BLaER1 (cell line): ENCODE measurements around the gene RAB14.

Experiments used
- H3K27ac ChIP-seq: shearing (Covaris generic); formaldehyde crosslinking; 2 replicates; pipeline ENCODE4 v1.8.1; 2022
- H3K27me3 ChIP-seq: shearing (Covaris generic); formaldehyde crosslinking; 2 replicates; pipeline ENCODE4 v1.8.1; 2022
- H3K36me3 ChIP-seq: shearing (Covaris generic); formaldehyde crosslinking; 2 replicates; pipeline ENCODE4 v1.8.1; 2022
- H3K4me1 ChIP-seq: shearing (Covaris generic); formaldehyde crosslinking; 2 replicates; pipeline ENCODE4 v1.8.1; 2022
- H3K4me2 ChIP-seq: shearing (Covaris generic); formaldehyde crosslinking; 2 replicates; pipeline ENCODE4 v1.8.1; 2022
- H3K4me3 ChIP-seq: shearing (Covaris generic); formaldehyde crosslinking; 2 replicates; pipeline ENCODE4 v1.8.1; 2022
- H3K9ac ChIP-seq: shearing (Covaris generic); formaldehyde crosslinking; 2 replicates; pipeline ENCODE4 v1.8.1; 2022
- H3K9me3 ChIP-seq: shearing (Covaris generic); formaldehyde crosslinking; 2 replicates; pipeline ENCODE4 v1.8.1; 2022
- H4K20me1 ChIP-seq: shearing (Covaris generic); formaldehyde crosslinking; 2 replicates; pipeline ENCODE4 v1.8.1; 2022
- Cebpa-rat ChIP-seq: shearing (Covaris generic); IDR thresholded peaks from 2 replicates; pipeline ENCODE4 v1.8.1; 2022

The RAB14 gene

DNA sequence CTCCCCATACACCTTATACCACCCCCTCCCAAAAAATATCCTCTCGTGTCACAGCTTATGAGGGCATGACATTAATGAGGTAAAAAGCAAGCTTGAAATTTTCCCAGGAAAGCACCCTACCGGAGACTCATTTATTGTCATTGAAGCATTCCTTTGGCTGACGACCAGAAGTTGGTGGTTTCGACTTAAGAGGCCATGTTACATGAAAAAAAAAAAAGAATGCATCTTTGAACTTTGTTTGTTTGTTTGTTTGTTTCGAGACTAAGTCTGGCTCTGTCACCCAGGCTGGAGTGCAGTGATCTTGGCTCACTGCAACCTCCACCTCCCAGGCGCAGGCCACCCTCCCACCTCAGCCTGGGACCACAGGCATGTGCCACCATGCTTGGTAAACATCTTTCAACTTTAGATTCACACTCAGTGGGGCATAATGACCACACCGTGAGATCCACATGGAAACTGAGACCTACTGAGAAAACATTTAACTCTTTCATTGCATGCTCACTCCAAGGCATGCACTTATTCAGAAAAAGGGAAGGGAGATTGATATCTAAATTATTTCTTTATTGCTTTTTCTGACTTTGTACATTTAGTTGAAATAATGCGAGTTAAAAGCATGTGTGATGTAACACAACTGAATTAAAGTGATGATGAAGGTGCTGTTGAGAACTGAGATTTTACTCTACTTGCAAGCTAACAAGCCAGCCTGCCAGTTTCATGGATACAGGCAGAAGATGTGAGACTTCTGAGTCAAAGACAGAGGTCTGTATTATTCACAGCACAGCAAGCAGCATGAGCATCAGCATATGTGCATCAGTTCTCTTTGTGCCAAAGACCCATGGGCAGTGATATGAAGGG, 5.1 kb upstream of the RAB14 start:
- H3K9ac ChIP-seq = no peak overlapping the region
- no peaks in the 10 kb centered on the region for H3K36me3 ChIP-seq
- peak overlapping the region; percentile 56 for H3K4me2 ChIP-seq
- H4K20me1 ChIP-seq = no peaks in the 10 kb centered on the region
- no peak overlapping the region for H3K27ac ChIP-seq
- no peak overlapping the region for H3K4me3 ChIP-seq
- TF ChIP-seq Cebpa-rat = no peak
- no peaks in the 10 kb centered on the region for H3K27me3 ChIP-seq
- no peaks in the 10 kb centered on the region for H3K9me3 ChIP-seq
- peaks cover 22% of the 10 kb centered on the region for H3K4me1 ChIP-seq

DNA sequence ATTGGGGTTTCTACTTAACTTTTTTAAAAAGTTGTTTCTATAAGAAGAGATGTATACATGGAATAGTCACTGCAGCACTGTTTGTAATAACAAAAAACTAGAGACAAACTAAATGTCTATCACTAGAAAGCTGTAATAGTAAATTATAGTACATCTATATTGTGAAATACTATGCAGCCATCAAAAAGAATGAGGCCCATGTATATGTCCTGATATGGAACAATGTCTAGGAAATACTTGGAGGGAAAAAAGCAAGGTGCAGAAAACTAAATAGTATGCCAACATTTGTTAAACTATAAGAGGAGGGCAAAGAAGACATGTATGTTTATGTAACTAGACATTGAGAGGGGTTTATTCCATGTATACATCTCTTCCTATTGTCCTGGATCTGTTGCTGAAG, 2.9 kb upstream of the RAB14 start:
- H3K4me1 ChIP-seq = peaks cover 32% of the 10 kb centered on the region
- no peak for TF ChIP-seq Cebpa-rat

DNA sequence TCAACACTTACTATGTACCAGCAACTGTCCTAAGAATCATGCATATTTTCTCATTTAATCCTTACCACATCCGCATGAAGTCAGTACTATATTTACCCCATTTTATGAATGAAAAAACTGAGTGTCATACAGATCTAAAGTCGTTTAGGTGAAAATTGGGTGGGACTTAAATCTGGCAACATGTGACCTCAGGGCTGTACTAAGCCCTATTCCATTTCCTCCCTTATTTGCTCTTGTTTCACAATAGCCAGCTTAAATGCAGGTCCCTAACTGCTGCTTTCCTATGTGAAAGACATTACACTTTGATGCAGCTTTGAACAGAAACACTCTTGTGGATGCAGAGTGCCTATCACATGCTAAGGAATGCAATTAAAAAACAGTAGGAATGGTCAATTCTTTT, 2.5 kb upstream of the RAB14 start:
- Histone ChIP-seq H3K9ac (no peak overlapping the region), H3K27ac (no peak overlapping the region), H3K4me2 (no peak overlapping the region), H3K4me1 (peaks cover 37% of the 10 kb centered on the region), H4K20me1 (peaks cover 23% of the 10 kb centered on the region), H3K4me3 (no peak overlapping the region), H3K36me3 (no peaks in the 10 kb centered on the region), H3K27me3 (no peaks in the 10 kb centered on the region), H3K9me3 (no peaks in the 10 kb centered on the region)
- no peak for TF ChIP-seq Cebpa-rat

More for the DNA sequence above, 2.9 kb upstream of the RAB14 start:
- H3K9me3 ChIP-seq = no peaks in the 10 kb centered on the region
- no peak overlapping the region for H3K27ac ChIP-seq
- H3K4me3 ChIP-seq = no peak overlapping the region
- H4K20me1 ChIP-seq = peaks cover 18% of the 10 kb centered on the region
- H3K27me3 ChIP-seq = no peaks in the 10 kb centered on the region
- H3K9ac ChIP-seq = no peak overlapping the region
- H3K36me3 ChIP-seq = no peaks in the 10 kb centered on the region
- no peak overlapping the region for H3K4me2 ChIP-seq

DNA sequence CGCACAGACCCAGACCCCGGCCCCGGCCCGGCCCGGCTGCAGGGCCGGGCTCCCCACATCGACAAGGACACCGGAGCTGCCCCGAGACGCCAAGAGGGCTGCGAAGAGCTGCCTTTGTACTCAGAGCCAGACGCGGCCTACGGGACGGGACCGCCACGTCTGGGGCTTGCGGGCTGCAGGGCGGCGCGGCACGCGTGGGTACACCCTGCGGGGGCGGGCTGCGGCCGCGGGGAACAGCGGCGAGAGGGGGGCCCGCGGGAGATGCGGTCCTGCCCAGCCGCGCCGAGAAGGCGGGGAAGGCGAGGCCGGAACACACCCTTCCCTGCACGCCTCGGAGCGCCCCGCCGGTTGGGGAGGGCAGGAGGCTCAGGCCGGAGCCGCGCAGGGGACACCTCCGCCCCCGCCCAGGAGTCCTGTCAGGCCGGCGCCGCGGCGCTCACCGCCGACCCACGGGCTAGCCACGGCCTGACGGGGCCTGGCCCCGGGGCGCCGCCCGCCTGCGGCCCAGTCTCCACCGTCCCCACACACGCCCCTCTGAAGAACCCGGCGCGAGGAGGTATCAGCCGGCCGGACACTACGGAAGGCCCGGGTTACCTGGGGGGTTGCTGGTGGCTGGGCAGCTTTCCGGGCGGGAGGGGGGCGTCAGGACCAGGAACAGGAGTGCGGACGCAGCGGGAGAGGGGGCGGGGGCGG, 478 bp downstream of the RAB14 start:
- Histone ChIP-seq H3K9me3 (no peaks in the 10 kb centered on the region), H4K20me1 (peaks cover 52% of the 10 kb centered on the region), H3K27ac (peak overlapping the region; percentile 97), H3K4me1 (peaks cover 49% of the 10 kb centered on the region), H3K9ac (peak overlapping the region; percentile 98), H3K4me3 (peak overlapping the region; percentile 95), H3K4me2 (peak overlapping the region; percentile 98), H3K27me3 (no peaks in the 10 kb centered on the region), H3K36me3 (no peaks in the 10 kb centered on the region)
- no peak for TF ChIP-seq Cebpa-rat

DNA sequence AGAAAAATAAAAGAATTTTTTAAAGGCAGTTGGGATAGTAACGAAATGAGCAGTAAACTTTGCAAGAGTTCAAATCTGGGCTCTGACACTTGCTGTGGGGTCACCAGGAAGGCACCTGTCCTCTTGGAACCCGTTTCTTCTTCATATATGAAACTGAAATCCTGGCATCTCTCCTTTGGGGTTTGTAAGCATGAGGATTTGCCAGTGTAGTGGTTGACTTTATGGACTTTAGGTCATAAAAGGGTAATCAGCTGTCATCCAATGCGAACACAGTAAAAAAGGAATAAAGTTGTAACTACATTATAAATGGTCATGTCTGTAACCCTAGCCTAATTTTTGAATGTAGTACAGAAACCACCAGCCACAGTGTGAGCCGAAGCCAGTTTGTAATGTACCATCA, 1.3 kb downstream of the RAB14 start:
- peak overlapping the region; percentile 98 for H3K4me2 ChIP-seq
- H3K27ac ChIP-seq = peak overlapping the region; percentile 97
- peaks cover 58% of the 10 kb centered on the region for H3K4me1 ChIP-seq
- H3K9me3 ChIP-seq = no peaks in the 10 kb centered on the region
- peak overlapping the region; percentile 95 for H3K4me3 ChIP-seq
- H3K36me3 ChIP-seq = no peaks in the 10 kb centered on the region
- peak overlapping the region; percentile 98 for H3K9ac ChIP-seq
- peaks cover 61% of the 10 kb centered on the region for H4K20me1 ChIP-seq
- H3K27me3 ChIP-seq = no peaks in the 10 kb centered on the region
- TF ChIP-seq Cebpa-rat = no peak

DNA sequence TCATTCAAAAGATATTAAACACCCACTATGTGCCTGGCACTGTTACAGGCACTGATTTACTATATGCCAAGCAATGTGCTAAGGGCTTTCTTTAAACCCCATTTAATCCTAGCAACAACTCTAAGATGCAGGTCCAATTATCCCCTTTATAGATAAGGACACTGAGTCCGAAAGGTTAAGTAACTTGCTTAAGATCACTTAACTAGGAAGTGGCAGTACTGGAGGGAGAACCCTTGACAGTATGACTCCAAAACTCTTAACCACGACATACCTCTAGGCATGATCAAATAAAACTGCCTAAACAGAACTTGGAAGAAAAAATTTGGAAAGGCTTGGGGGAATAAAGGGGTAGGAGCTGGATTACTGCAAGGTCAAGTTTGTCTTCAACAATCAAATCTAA, 1.7 kb downstream of the RAB14 start:
- no peaks in the 10 kb centered on the region for H3K27me3 ChIP-seq
- peak overlapping the region; percentile 98 for H3K4me2 ChIP-seq
- peak overlapping the region; percentile 95 for H3K4me3 ChIP-seq
- H3K9ac ChIP-seq = peak overlapping the region; percentile 98
- peaks cover 60% of the 10 kb centered on the region for H3K4me1 ChIP-seq
- H3K27ac ChIP-seq = peak overlapping the region; percentile 97; the same call in 1 of the 2 replicates
- H3K36me3 ChIP-seq = no peaks in the 10 kb centered on the region
- H3K9me3 ChIP-seq = no peaks in the 10 kb centered on the region
- no peak for TF ChIP-seq Cebpa-rat
- peaks cover 65% of the 10 kb centered on the region for H4K20me1 ChIP-seq

DNA sequence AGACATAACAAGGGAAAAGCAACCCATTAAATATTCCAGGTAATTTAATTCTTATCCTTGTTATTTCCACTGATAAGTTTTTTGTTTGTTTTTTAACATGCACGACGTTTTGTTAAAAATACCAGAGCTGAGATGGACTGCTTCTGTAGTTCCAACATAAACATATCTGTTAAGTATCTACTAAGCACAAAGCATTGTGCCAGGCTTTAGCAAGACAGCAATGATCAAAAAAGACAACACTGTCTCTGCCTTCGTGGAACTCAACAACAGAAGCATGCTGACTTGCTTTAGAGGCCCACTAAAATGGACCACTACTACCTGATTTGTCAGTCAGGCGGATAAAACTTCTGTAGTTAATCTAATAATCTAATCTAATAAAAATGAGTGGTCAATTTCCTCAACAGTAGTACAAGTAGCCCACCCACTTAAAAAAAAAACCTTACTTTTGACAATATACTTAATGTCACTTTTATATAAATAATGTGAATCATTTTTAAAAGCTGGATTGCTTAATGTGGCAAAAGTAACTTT, 3.1 kb downstream of the RAB14 start:
- TF ChIP-seq Cebpa-rat = no peak
- H3K4me2 ChIP-seq = peak overlapping the region; percentile 98
- H3K9ac ChIP-seq = no peak overlapping the region
- no peaks in the 10 kb centered on the region for H3K27me3 ChIP-seq
- H4K20me1 ChIP-seq = peaks cover 78% of the 10 kb centered on the region
- no peak overlapping the region for H3K27ac ChIP-seq
- H3K4me3 ChIP-seq = no peak overlapping the region
- H3K9me3 ChIP-seq = no peaks in the 10 kb centered on the region
- no peaks in the 10 kb centered on the region for H3K36me3 ChIP-seq
- peaks cover 70% of the 10 kb centered on the region for H3K4me1 ChIP-seq

DNA sequence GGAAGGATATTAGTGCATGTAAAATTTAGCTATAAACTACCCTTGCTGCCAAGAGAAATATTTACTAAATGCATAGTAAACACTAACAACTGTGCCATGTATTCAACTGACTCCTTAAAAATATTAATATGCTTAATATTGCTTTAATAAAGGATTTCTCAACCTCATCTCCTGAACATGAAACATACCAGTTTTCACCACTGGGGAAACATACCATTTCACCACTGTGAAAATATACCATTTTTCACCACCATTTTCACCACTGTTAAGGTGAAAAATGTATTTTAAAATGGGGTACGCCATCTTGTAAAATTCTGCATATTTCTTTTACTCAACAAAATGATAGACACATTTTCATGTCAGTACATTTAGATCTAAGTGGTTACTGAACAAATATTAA, 4.5 kb downstream of the RAB14 start:
- Histone ChIP-seq H3K9ac (no peak overlapping the region), H3K36me3 (no peaks in the 10 kb centered on the region), H4K20me1 (peaks cover 93% of the 10 kb centered on the region), H3K4me2 (peak overlapping the region; percentile 2; the same call in 1 of the 2 replicates), H3K27ac (no peak overlapping the region), H3K27me3 (no peaks in the 10 kb centered on the region), H3K4me3 (no peak overlapping the region), H3K9me3 (no peaks in the 10 kb centered on the region), H3K4me1 (peaks cover 80% of the 10 kb centered on the region)
- no peak for TF ChIP-seq Cebpa-rat

DNA sequence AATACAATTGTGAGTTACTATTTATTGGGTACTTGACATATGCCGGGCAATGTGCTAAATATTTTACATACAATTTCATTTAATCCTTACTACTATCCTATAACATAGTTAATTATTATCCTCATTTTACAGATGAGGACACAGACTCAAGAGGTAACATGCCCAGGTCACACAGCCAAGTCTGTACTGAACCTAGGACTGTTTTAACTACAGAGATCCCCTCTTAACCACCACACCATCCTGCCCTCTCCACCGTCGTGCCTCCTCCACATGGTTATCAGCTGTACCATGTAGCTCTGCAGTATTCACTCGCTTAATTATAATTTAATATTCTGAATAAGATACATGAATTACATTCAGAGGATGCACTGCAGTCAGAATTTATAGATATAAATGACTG, 5.3 kb downstream of the RAB14 start:
- H3K9ac ChIP-seq = no peak overlapping the region
- H3K9me3 ChIP-seq = no peaks in the 10 kb centered on the region
- peak overlapping the region; percentile 27 for H3K4me2 ChIP-seq
- no peak overlapping the region for H3K4me3 ChIP-seq
- H3K36me3 ChIP-seq = 0 out of 2 replicates have a peak, but pooled peaks cover 1% of the 10 kb centered on the region
- no peak overlapping the region for H3K27ac ChIP-seq
- peaks cover 84% of the 10 kb centered on the region for H3K4me1 ChIP-seq
- H4K20me1 ChIP-seq = peaks cover 100% of the 10 kb centered on the region
- no peak for TF ChIP-seq Cebpa-rat
- no peaks in the 10 kb centered on the region for H3K27me3 ChIP-seq

DNA sequence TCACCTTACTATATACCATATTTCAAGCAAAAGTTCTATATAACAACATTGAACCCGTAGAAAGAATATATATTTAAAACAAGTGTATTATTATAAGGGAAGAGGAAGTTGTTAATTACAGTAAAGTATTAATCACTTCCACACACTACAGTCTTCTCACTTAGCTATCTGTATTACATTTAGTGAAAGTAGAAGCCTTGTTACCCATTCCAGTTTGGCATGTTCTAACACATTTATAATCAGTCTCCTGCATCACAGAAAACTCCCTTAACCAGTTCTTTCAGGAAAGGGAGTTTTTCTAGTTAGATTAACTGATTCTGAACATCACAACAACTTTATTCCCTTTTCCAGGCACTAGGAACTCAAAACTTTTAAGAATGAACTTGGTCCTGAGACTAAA, 6.9 kb downstream of the RAB14 start:
- TF ChIP-seq Cebpa-rat = no peak
- Histone ChIP-seq H3K4me2 (no peak overlapping the region), H3K4me3 (no peak overlapping the region), H3K36me3 (peaks cover 12% of the 10 kb centered on the region; the same call in 1 of the 2 replicates), H3K27me3 (no peaks in the 10 kb centered on the region), H3K9ac (no peak overlapping the region), H4K20me1 (peaks cover 100% of the 10 kb centered on the region), H3K4me1 (peaks cover 85% of the 10 kb centered on the region), H3K9me3 (no peaks in the 10 kb centered on the region), H3K27ac (no peak overlapping the region)
